Neutrophil (primary cell): ENCODE results near the gene SIDT1.

ENCODE experiments used
- H3K27ac ChIP-seq: fragments of 200-600 bp; sonication (generic); 2 replicates; pipeline ENCODE4 v1.5.1; 2016; ENCODE audit warnings: mild to moderate bottlenecking, moderate library complexity
- H3K27me3 ChIP-seq: fragments of 200-600 bp; sonication (generic); 2 replicates; pipeline ENCODE4 v1.6.0; 2016; ENCODE audit warnings: mild to moderate bottlenecking
- H3K36me3 ChIP-seq: fragments of 200-600 bp; sonication (generic); 2 replicates; pipeline ENCODE4 v1.5.1; 2017
- H3K4me1 ChIP-seq, 2 experiments: fragments of 200-600 bp in 1 of 2; sonication (generic) in 1 of 2; 1 replicate in 1 of 2; 2 replicates in 1 of 2; pipeline versions ENCODE4 v1.5.1 to v1.6.1; 2013 to 2016; ENCODE audit warnings: low read depth in 1 of 2, low read length in 1 of 2, mild to moderate bottlenecking in 1 of 2, moderate library complexity in 1 of 2; ENCODE audit not compliant: control insufficient read depth in 1 of 2, insufficient read depth in 1 of 2
- H3K4me3 ChIP-seq, 2 experiments: fragments of 200-600 bp in 1 of 2; sonication (generic) in 1 of 2; 1 replicate in 1 of 2; 2 replicates in 1 of 2; pipeline ENCODE4 v1.5.1; 2013 to 2016; ENCODE audit warnings: low read depth in 1 of 2, low read length in 1 of 2, mild to moderate bottlenecking in 1 of 2, moderate library complexity in 1 of 2
- H3K9me3 ChIP-seq: fragments of 200-600 bp; sonication (generic); 2 replicates; pipeline ENCODE4 v1.5.1; 2016
- CTCF ChIP-seq: fragments of 200-600 bp; sonication (generic); IDR thresholded peaks from 2 replicates; pipeline ENCODE4 v1.5.1; 2016; ENCODE audit warnings: antibody characterized with exemption

The SIDT1 gene

DNA sequence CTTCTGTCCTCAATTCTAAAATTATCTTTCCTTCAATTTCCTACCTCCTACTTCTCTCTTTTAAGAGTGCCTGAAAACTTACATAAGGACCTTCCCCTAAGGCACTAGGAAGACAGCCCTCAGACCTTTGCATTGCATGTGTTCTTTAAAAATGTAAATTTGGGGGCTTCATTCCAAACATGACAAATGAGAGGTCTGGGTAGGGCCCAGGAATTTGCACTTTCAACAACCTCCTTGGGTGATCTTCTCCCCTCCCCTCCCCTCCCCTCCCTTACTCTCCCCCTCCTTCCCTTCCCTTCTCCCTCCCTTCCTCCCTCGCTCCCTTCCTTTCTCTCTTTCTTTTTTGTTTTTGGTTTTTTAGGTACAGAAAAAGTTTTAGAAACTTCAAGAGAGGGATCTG is 145.4 kb downstream of the SIDT1 start:
- Histone ChIP-seq H3K4me1 (peaks cover 8 to 14% of the 10 kb centered on the region in 2 experiments), H3K9me3 (no peaks in the 10 kb centered on the region), H3K27me3 (no peaks in the 10 kb centered on the region), H3K4me3 (no peak overlapping the region), H3K36me3 (peaks cover 31% of the 10 kb centered on the region), H3K27ac (no peak overlapping the region)
- TF ChIP-seq CTCF: no peak

DNA sequence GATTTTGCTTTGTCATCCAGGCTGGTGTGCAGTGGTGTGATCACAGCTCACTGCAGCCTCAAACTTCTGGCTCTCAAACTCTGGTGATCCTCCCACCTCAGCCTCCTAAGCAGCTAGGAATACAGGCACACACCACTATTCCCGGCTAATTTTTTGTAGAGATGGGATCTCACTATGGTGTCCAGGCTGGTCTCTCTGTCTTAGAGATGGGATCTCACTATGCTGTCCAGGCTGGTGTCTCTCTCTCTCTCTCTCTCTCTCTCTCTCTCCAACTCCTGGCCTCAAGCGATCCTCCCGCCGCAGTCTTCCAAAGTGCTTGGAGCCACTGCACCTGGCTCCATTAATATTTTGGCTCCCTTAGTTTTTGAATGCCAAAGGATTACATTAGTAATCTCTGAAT is 146.4 kb downstream of the SIDT1 start:
- Histone ChIP-seq H3K9me3 (no peaks in the 10 kb centered on the region), H3K4me1 (peaks cover 8 to 14% of the 10 kb centered on the region in 2 experiments), H3K27ac (no peak overlapping the region), H3K4me3 (no peak overlapping the region), H3K36me3 (peaks cover 21% of the 10 kb centered on the region), H3K27me3 (no peaks in the 10 kb centered on the region)
- TF ChIP-seq CTCF: no peak
